ENCODE data around the gene TMEM147.

TMEM147 gene

GRCh38 chr19:35545001-35545854 lies at the start of gene TMEM147:
TMEM147 (plus strand) TSS chr19:35545626; CDS start chr19:35545740, 114 bp downstream.
- DNase-seq, result peak; percentile 81

DNA sequence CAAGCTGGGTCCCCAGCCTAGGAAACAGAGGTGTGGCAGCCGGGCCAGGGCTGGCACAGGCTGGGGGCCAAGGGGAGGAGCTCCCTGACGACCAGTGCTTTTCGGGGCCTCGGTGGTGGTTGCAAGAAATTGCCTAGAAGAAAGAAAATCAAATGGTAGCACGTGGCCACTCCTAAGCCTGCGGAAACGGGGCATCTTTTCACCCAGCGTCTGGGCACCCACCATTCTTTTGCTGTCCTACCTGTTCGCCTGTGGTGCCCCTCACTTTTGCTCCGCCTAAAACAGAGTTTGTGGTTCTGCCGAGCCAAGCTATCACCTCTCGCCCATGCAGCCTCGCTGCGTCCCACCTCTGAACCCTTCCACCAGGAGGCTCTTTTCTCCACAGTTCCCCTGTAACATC lies 48.0 kb upstream of the TMEM147 start:
- no peak for DNase-seq

DNA sequence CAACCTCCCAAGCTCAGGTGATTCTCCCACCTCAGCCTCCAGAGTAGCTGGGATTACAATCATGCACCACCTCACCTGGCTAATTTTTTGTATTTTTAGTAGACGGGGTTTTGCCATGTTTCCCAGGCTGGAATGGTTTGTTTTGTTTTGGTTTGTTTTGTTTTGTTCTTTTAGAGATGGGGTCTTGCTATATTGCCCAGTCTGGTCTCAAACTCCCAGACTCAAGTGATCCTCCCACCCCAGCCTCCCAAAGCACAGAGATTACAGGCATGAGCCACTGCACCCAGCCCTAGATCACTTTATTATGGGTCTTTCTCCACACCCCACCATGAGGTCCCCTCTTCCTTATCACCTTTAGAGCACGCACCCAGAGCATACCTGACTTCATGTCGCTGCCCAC lies 47.2 kb upstream of the TMEM147 start:
- no peak for DNase-seq

GRCh38 chr19:35498984-35499527 lies 46.4 kb upstream of the TMEM147 start:
- DNase-seq, result no peak

DNA sequence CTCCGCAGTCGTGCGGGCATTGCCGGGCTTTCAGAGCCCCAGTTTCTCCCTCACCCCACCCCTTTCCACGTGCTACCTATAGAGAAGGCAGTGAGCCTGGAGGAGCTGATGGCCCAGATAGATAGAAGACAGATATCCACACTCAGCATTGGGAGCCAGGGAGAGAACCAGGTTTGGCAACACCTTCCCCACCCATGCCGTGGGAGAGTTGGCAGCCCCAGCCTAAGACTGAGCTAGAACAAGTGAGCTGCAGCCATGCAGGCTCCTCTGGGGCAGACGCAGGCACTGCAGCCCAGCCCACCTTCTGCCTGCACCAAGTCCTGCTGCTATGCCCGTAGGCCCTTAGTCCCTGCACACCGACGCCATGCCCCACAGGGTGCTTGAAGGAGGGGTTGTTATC lies 44.8 kb upstream of the TMEM147 start:
- DNase-seq, result no peak

GRCh38 chr19:35501684-35502083 lies 43.7 kb upstream of the TMEM147 start:
- DNase-seq, result no peak

GRCh38 chr19:35502751-35503150 lies 42.7 kb upstream of the TMEM147 start:
- DNase-seq, result no peak

GRCh38 chr19:35506011-35506410 lies 39.4 kb upstream of the TMEM147 start:
- no peak for DNase-seq

GRCh38 chr19:35507561-35507960 lies 37.9 kb upstream of the TMEM147 start:
- no peak for DNase-seq

GRCh38 chr19:35508129-35508528 lies 37.3 kb upstream of the TMEM147 start:
- DNase-seq, result no peak

DNA sequence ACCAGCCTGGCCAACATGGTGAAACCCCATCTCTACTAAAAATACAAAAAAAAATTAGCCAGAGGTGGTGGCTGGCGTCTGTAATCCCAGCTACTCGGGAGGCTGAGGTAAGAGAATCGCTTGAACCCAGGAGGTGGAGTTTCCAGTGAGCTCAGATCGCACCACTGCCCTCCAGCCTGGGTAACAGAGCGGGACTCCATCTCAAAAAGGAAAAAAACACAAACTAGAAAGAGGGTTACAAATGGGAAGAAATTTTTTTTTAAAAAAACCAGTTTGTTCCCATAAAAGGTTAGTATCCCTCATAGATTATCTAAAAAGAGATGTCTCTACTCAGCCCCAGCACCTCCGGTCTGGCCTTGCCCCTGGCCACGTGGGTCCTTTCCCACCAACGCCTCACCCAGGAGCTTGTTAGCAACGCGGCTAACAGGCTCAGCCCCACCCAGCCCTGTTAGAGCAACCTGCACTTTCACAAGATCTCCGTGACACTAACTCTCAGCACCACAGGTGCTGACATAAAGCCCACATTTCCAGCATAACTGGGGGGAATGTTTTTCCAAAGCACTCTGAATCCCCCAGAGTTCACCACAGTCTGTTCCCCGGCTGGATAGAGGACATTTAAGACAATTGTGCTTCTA lies 36.3 kb upstream of the TMEM147 start:
- DNase-seq, result peak; percentile 37

DNA sequence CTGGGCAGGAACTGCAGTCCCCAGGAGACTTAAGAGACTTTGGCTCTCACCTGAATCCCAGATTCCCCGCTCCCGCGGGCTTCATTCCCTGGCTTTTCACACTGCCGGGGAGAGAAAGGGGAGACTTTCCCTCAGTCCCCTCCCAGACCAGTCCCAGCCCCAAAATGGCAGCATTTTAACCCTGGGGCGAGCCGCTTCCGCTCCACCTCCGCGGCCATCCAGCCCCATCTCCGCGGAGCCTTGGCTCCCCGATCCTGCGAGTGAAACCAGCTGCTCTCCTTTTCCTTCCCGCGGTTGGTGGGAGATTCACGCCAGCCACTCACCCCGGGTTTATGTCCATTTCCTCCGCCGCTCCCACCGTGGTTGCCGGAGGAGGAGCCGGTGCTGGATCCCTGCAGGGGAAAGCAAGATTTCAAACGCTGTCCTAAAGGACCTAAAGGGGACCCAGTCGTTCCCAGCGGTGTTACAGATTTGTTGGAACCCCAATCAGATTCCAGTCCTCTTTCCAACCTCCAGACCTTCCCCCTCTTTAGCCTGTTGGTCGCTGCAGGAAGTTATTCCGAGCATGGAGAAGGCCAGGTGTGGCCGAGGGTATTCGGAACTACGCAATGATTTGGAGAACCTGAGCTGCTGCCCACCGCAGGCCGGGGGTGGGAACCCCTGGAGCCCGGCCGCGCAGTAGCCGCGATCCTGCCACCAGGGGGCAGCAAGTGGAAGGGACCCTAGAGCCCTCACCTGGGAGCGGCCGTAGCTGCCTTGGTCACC lies 35.4 kb upstream of the TMEM147 start:
- DNase-seq, result peak; percentile 79

GRCh38 chr19:35510626-35510964 lies 34.8 kb upstream of the TMEM147 start:
- no peak for DNase-seq

DNA sequence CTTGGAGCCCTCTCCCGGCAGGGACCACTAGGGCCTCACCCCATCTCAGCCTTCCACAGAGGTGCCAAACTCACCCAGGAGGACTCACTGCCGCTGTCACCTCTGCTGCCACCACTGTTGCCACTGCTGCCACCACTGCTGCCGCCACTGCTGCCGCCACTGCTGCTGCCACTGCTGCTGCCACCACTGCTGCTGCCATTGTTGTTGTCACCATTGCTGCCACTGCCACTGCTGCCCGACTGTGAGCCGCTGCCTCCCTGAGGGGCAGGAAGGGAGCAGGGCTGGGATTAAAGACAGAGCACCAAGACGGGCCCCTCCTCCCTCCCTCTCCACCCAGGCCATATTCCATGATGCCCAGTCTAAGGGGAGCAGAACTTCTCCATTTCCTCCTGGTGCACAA lies 34.1 kb upstream of the TMEM147 start:
- DNase-seq, result no peak

DNA sequence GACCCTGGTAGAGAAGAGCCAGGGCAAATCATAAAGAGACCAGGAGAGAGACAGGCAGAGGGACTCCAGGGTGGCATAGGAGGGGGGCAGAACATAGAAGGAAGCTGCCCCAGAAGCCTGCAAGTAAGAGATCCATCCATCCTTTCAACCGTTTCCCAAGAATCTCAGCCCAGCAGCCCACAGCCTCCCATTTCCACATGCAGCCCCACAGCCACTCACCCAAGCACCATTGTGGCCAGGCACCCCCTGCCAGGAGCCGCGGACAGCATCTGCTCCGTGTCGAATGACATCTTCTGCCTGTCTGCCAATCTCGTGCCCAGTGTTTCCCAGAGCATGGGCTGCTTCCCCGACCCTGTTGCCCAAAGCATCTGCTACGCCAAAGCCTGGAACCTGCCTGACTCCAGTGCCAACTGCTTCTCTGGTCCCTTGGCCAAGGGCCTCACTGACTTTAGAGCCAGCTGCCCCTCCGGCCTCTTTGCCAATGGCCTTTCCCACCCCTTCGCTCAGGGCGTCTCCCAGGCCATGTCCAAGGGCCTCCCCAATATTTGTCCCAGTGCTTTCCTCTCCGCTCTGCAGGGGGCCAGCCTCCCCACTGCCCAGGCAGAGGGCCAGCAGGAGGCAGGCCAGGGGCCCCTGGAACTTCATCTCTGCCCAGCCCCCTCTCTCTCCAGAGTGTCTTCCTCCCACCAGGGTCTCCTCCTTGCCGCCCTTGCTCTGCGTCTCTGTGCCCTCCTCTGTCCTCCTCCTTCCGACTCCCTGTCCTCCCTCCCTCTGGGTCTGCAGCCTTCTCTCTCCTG lies 32.4 kb upstream of the TMEM147 start:
- no peak for DNase-seq

- no peak for DNase-seq
Measured at GRCh38 chr19:35513628-35514281, 31.7 kb upstream of the TMEM147 start, which contains the start of gene DMKN. DMKN (minus strand) TSS chr19:35513649; CDS start chr19:35513475, 174 bp downstream.

DNA sequence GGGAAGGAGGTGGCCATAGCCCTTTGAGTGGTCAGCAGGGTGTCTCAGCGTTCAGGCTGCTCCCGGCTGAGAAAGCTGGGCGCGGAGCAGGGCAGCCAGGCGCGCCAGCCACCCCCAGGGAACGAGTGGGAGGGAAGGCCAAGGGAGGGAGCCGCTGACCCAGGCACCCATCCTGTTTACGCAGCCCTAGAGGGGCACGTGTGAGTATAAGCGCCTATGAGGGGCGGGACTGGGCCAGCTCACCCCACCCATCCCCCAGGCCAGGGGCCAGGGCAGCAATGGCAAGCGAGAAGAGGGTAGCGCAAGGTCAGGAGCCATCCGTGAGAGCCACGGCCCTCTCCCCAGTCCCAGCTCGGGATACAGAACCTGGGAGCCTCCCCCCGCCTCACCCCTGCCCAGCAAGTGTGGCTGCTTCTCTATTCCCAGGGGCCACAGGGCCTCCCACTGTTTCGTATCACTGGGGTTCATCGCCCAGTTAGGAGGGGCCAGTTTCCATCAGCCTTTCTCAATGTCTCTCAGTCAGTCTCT lies 31.1 kb upstream of the TMEM147 start:
- no peak for DNase-seq

GRCh38 chr19:35516310-35516709 lies 29.1 kb upstream of the TMEM147 start:
- DNase-seq, result no peak

DNA sequence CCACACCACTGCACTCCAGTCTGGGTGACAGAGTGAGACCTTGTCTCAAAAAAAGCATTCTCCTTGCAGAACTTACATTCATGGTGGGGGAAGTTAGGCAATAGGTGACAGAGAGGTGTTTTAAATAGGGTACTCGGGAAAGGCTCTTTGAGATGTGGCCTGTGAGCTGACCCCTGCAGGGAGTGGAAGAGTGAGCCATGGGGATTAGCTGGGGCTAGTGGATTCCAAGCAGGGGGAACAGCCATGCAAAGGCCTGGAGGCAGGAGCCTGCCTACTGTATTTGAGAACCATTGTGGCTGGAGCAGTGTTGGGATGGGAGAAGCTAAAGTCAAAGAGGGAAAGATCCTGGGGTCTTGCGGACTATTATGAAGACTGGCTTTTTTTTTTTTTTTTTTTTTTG lies 28.1 kb upstream of the TMEM147 start:
- DNase-seq, result no peak

- DNase-seq, result no peak
Measured at GRCh38 chr19:35518313-35518712, 27.1 kb upstream of the TMEM147 start.

- no peak for DNase-seq
Measured at GRCh38 chr19:35519291-35519690, 26.1 kb upstream of the TMEM147 start.
